ENCODE results near the gene GUCD1. TPM values are rescaled to one million over a fixed set of nuclear protein-coding genes. Genes with fewer than 3 reads are reported as not detected.

The GUCD1 gene
- total RNA-seq, 1 experiment from 2014 or later: 179 TPM

DNA sequence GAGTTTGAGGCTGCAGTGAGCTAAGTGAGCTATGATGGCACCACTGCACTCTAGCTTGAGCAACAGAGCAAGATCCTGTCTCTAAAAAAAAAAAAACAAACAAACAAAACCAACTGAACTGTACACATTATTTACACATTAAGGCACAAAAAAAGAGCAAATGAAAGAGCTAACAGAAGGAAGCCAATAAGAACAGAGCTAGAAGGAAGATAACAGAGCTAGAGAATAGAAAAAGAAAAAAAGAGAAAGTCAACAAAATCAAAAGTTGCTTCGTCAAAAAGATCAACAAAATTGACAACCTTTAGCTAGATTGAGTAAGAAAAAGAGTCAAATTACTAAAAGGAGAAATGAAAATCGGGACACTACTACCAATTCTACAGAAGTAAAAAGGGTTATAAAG lies 25.0 kb downstream of the GUCD1 start:
- DNase-seq (ENCODE audit: low spot score): no peak

GRCh38 chr22:24526191-24526590 lies 28.7 kb downstream of the GUCD1 start:
- no peak for DNase-seq (ENCODE audit: low spot score)

DNA sequence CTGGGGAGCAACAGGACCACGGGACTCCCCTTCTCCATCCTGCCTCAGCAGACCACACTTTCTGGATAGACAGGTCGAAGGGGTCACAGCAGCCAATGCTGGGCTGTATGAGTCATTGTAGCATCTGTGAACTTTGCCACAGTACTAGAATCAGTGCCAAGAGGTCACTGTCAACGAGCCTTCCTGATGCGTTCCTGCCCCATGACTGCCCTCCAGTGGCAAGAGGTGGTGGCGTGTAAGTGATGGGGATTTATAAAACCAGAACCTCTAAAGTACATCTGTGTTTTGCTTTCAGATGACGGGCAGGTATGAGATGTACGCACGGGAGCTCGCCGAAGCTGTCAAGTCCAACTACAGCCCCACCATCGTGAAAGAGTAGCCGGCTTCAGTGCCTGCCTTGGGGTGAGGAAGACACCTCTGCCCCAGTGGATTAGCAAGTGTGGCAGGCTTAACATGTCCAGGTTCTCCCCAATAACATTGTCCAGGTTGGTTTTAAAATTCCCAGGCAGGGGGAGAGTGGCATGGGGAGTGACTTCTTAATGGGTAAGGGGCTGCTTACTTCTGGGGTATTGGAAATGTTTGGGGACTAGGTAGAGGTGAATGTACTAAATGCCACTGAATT lies 29.4 kb downstream of the GUCD1 start:
- peak; percentile 76 for DNase-seq (ENCODE audit: low spot score)

DNA sequence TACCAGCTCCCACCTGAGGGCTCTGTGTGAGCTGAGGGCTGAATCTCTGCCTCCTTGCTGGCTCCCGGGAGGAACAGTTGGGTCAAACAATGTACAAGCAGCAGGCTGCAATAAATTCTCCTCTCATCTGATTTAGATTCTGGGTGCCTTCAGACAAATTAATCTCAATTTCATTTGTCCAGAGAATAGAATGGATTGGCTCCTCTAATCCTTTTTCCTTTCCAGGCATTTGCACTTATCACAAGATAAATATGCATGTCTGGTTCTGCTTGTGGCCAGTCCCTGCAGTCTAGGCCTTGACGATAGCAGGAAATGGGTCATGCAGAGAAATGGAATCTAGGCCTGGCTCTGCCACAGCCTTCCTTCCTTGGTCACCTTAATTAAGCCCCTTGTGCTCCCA lies 31.1 kb downstream of the GUCD1 start:
- no peak for DNase-seq (ENCODE audit: low spot score)

DNA sequence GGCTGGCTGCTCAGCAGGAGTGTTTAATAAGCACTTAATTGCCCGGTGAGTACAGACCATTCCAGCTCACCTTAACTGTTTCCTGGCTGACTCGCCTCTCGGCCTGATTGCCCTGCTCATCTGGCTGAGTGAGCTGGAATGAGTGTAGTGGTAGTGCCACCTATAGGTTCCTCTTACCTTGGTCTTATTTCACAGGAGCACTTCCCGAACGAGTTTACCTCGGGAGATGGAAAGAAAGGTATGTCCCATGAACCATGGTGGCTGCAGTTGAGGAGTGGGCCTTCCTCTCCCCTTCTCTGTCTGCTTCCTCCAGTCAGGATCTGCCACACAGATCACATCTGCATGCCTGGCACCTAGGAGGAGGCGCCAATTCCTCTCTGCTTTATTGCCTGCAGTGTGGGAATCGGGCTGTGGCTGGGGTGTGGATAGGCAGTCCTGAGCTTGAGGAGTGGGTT lies 33.1 kb downstream of the GUCD1 start:
- DNase-seq (ENCODE audit: low spot score): peak; percentile 80

DNA sequence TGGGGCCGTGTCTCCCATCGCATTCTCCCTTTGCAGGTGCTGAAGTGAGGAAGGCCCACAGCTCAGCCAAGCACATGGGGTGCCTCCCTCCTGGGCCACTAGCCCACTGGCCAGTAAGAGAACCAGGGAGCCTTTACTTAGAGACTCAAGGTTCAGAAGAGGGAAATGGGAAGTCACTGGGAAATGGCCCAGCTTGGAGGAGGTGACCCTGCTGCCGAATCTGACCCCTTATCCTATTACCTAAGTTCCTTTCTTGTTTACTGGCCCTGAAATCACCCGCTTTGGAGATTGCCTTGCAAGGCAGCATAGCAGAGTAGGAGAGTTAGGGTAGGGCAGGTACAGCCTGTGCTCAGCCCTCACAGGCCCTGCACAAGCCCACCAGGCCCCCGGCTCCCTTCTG lies 35.4 kb downstream of the GUCD1 start:
- DNase-seq (ENCODE audit: low spot score): no peak

- DNase-seq (ENCODE audit: low spot score): no peak
Observed at GRCh38 chr22:24518771-24519485, 36.0 kb downstream of the GUCD1 start.

DNA sequence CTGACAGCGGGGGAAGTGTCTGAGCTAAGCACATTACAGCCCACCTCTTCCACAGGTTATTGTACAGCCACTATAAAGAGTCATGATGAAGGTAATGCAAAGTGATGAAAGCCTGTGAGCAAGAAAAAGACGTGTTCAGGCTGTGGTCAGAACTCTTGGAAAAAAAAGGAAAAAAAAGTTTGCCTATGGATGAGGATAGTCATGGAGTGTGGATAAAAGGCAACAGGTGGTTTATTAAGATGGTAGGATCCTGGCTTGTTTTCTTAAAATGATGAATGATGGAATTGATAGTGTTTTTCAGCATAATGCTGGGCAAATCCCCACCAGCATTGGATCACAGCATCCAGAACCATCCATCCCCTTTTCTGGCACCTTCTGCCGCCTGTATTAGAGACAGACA lies 36.7 kb downstream of the GUCD1 start:
- DNase-seq (ENCODE audit: low spot score): no peak

DNA sequence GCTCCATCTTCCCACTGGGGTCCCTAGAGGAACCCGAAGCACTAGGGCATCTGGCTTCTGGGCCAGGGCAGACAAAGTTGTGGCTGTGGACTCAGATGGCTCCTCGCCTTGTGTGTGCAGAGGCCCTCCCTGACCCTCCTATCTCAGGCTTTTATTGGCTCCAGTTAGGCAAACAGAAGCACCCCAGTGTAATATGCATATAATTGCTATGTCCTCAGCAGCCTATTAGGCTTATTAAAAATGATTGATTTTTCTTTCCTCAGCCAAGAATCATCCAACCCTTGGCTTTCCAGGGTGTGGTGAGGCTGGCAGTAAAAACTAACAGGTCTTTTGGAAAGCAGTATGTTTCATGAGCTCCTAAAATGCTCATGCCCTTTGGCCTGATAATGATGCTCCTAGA lies 37.5 kb downstream of the GUCD1 start:
- no peak for DNase-seq (ENCODE audit: low spot score)

GRCh38 chr22:24516301-24516737 lies 38.6 kb downstream of the GUCD1 start:
- no peak for DNase-seq (ENCODE audit: low spot score)

DNA sequence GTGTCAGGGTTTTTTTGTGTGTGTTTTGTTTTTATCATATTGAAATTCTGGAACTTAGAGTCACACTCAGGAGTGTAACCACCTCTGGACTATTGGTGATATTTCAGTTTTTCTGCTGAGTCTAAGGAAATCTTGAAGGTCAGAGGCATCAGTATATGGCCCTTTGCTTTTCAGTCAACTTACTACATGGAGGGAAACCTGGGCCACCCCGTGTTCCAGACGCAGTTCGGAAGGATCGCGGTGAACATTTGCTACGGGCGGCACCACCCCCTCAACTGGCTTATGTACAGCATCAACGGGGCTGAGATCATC lies 40.0 kb downstream of the GUCD1 start:
- DNase-seq (ENCODE audit: low spot score): no peak

DNA sequence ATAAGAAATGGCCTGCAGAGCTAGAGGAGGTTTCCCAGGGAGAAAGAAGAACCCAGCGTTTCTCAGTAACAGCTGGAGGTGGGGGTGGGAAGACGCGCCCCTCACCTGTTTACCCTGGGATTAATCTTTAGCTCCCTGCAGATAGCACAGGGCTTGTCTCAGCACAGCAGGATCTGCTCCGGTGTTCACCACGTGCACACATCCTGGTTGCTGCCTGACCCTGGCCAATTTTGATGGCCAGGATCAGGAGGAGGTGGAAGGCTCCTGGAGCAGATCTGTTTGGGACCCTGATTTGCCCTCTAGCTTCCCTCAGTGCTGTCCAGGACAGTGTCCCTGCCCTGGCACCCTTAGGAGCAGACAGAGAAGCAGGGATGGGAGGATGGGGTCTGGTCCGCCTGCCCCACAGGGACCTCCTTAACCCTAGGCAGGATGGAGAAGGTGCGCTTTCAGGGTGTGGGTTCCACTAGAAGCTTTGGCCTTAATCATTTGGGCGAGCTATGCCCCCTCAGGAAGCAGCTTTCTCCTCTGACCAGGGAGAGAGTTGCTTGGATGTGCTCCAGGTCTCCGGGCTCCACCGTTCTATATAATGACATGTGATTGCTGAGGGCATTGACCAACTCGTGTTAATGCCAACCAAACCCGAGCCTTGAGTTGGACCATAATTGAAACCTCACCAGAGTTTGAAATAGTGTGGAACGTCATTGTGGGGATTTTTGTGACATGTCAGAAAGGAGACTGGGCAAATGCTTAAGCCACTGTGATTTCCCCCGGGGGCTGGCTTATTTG lies 40.5 kb downstream of the GUCD1 start:
- DNase-seq (ENCODE audit: low spot score): no peak

- no peak for DNase-seq (ENCODE audit: low spot score)
Observed at GRCh38 chr22:24513378-24514240, 41.3 kb downstream of the GUCD1 start.

DNA sequence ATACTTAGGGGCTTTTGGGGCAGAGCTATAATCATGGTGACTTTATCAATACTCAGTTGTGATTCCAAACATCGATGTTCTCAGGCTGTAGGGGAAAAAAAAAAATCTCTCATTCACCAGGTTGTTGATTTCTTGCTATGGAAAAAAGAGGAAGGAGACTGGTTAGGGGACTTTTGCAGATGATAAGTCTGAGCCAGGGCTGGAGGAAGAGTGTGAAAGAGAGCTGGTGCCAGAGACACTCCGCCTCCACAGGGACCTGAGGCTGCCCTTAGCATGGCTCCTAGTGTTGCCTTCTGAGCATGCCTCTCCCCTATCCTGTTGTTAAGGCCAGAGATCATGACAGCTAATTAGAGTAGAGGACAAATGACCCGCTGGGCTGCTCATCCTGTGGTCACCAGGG lies 42.9 kb downstream of the GUCD1 start:
- no peak for DNase-seq (ENCODE audit: low spot score)

GRCh38 chr22:24510637-24511625 lies 44.0 kb downstream of the GUCD1 start:
- DNase-seq (ENCODE audit: low spot score): no peak

DNA sequence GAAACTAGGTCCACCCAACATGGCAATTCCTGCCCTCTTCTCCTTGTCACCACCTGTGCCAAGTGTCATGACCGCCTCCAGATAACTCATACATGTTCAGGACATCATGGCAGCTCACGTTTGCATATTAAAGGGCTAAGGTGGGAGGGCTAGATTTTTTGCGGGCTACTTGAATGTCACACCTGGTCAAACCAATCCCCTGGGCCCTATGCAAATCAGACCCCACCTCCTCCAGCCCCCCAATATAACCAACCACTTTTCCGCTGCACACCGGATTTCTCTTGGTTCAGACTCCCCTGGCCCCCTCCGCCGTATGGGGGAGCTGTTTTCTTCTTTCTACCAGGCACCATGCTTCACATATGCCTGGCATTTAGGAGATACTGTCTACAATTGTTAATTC lies 47.2 kb downstream of the GUCD1 start:
- no peak for DNase-seq (ENCODE audit: low spot score)

DNA sequence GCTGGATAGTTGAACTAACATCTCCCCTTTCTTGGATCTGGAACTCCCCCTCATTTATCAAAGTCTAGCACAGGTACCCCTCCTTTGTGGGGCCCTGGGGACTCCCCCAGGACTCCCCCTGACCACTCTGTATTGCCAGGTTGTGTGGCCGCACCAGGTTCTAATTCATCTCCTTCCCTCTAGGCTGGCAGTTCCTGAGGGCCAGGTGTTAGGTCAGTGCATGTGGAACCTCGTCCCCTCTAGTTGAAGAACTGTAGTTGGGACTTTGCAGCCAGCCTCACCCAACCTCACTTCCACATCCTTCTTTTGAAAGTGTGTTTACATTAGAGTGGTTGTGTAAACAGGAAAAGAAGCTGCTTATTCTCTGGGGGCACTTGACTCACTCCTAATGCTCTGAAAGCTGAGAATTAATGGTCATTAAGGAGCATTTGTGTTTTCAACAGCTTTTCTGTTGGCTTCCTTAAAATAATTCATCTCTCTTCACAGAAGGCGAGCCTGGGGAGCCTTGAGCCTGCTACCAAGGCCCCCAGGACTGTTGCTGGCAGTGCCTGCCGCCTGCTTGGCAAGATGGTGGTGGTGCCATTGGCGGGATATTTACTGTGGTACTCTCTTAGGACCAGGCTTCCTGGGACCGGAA lies 48.0 kb downstream of the GUCD1 start:
- peak; percentile 30 for DNase-seq (ENCODE audit: low spot score)

DNA sequence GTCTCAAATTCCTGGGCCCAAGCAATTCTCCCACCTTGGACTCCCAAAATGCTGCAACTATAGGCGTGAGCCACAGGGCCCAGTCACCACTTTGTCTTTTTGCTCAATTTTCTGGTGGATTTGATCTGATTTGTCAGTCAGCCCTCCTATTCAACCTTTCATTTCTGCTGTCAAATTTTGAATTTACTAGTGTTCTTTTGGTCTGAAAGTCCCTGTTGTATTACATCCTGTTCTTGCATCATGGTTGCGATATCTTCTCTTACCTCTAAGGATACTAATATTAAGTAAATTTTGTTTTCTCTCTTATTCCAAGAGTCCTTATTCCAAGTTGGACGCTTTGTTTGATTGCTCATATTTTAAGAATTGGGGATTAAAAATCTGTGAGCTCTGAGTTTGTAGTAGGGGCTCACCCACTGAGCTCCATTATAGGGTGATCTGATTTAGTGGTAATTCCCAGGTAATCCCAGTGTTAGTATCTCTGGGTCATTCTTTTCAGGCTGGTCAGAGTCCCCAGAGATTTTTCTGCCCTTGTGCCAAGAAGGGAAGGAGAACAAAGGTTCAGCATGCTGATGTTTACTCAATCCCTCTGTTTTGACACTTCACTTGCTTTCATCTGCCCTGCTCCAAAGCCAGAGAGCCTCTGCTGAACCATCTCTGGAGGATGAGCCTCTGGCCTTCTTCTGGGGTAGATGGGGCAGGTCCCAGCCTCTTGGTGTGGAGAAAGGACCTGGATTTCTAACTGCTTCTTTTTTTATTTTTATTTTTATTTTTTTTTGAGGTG lies 49.8 kb downstream of the GUCD1 start:
- no peak for DNase-seq (ENCODE audit: low spot score)

DNA sequence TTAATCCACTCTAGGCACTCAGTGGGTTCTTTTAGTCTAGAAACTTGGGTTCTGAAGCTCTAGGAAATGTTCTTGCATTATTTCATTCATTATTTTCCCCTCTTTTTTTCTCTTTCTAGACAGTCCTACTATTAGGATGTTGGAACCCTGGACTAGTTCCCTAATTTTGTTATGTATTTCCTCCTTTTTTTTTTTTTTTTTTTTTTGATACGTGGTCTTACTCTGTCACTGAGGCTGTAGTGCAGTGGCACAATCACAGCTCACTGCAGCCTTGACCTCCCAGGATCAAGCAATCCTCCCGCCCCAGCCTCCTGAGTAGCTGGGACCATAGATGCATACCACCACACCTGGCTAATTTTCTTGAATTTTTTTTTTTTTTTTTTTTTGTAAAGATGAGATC lies 50.4 kb downstream of the GUCD1 start:
- DNase-seq (ENCODE audit: low spot score): no peak
